GM12801 (cell line): Measurements from ENCODE around the gene ABCD1.

ENCODE experiments used
- CTCF ChIP-seq: IDR thresholded peaks from one replicate; pipeline ENCODE4 v1.5.1; 2011; ENCODE audit warnings: control low read depth; ENCODE audit not compliant: insufficient read length; ENCODE audit errors: extremely low read depth

The ABCD1 gene

GRCh38 chrX:153728951-153729631, 4.4 kb downstream of the ABCD1 start:
- TF ChIP-seq CTCF = no peak

- no peak for TF ChIP-seq CTCF
These were observed 6.6 kb downstream of the ABCD1 start for GRCh38 chrX:153731117-153731844.

GRCh38 chrX:153731845-153732215, 7.2 kb downstream of the ABCD1 start:
- TF ChIP-seq CTCF = no peak

GRCh38 chrX:153732401-153732800, 7.7 kb downstream of the ABCD1 start:
- TF ChIP-seq CTCF = no peak

- TF ChIP-seq CTCF = no peak
These were observed 9.1 kb downstream of the ABCD1 start for GRCh38 chrX:153733651-153734240.

GRCh38 chrX:153734871-153735270, 10.2 kb downstream of the ABCD1 start:
- TF ChIP-seq CTCF = no peak

- no peak for TF ChIP-seq CTCF
These were observed 10.6 kb downstream of the ABCD1 start for GRCh38 chrX:153735274-153735673.
